ENCODE measurements around the gene YTHDF1.
A peak's percentile ranks its signal among the peaks of the same experiment; 100 is the strongest.
"Not testable (repeated sequence)": the region's sequence is repeated elsewhere in the genome, so short reads cannot be mapped to it uniquely, and the experiment has no call there.

Gene YTHDF1

DNA sequence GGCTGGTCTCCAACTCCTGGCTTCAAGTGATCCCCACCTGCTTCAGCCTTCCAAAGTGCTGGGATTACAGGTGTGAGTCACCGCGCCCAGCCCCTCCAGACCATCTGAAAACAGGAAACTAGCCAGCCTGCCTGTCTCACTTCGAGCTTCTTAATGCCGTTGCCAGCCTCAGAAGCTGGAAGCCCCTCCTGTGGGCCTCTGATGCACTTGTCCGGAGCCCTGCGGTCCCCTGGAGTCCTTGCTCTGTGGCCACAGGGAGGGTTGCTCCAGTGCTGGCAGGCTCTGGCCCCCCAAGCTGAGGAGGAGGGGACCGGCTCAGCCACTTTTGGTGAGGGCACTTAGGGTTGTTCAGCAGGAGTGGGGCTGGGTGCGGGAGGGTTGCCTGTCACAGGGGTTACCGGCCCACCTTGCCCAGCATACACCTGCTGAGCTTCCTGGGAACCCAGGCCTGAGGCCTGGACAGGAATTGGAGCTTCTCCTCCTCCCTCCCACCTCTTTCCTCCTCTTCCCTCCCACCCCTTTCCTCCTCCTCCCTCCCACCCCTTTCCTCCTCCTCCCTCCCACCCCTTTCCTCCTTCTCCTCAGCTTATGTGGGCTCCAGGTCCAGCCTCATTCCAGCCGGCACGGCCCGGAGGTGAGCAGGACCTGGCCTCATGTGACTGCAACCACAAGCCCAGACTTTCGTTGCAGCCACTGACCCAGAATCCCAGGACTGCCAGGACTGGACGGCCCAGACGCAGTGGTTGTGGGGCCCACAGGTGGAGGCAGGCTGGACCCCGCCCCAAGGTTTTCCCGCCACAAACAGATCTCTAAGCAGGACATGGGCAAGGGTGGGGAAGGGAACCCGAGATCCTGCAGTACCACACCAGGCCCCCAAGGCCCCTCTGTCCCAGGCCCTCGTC lies 10.4 kb upstream of the YTHDF1 start:
- no peak for DNase-seq (ENCODE audit: low spot score)

DNA sequence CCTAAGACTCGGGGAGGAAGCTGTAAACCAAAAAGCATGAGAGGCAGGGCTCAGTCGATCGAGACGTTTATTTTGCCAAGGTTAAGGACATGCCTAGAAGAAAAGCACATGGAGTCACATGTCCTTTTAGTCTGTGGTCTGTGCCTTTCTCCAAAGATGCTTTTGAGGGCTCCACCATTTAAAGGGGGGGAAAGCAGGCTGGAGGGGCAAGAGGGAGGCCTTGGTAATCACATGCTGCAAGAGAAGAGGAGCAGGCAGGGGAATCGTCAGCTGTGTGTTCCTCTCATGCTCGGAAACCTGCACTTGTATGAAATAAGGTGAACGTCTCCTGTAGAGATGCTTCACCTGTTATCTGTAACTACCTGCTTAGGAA lies 9.1 kb upstream of the YTHDF1 start:
- DNase-seq (ENCODE audit: low spot score): no peak

DNA sequence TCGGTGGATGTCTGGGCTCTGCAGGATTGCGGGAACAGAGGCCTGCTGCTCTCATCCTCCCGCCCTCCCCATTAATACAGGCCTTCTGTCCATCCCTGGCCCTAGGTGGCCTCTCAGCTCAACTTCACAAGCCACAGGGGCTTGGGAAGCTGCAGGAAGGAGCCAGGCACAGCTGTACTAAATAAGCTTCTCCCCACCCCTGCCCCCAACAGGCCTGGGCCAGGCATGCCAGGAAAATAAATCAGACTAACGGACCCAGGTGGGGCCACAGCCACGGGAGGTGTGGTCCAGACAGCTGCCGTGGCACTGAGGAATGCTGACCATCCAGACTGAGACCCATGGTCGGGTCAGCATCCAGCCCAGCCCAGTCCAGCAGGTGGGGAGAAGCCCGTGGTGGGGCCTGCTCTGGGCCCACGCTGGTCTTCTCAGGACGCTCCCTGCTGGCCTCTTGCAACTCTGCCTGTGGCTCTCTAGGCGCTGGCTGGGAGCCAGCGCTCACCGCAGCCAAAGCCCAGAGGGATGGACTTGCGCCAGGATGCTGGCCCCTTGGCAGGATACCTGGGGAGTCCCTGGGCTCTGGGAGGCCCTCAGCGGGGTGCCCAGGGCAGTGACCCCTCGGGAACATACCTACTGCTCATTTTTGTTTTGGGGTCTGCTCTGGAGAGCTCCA lies 8.6 kb upstream of the YTHDF1 start:
- DNase-seq (ENCODE audit: low spot score): no peak

DNA sequence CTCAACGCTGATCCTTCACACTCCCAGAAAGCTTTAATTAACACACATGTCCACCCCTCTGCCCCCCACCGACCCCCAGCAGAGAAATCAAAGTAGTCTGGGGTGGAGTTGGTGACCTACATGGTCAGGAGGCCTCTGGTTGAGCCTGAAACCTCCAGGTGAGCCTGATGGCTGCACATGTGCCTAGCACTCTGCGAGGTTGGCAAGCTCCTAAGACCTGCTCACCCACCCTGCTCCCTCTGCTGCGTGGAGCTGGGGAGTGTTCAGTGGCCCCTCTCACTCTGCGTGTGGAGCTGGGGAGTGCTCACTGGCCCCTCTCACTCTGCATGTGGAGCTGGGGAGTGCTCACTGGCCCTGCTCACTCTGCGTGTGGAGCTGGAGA lies 7.9 kb upstream of the YTHDF1 start:
- no peak for DNase-seq (ENCODE audit: low spot score)

DNA sequence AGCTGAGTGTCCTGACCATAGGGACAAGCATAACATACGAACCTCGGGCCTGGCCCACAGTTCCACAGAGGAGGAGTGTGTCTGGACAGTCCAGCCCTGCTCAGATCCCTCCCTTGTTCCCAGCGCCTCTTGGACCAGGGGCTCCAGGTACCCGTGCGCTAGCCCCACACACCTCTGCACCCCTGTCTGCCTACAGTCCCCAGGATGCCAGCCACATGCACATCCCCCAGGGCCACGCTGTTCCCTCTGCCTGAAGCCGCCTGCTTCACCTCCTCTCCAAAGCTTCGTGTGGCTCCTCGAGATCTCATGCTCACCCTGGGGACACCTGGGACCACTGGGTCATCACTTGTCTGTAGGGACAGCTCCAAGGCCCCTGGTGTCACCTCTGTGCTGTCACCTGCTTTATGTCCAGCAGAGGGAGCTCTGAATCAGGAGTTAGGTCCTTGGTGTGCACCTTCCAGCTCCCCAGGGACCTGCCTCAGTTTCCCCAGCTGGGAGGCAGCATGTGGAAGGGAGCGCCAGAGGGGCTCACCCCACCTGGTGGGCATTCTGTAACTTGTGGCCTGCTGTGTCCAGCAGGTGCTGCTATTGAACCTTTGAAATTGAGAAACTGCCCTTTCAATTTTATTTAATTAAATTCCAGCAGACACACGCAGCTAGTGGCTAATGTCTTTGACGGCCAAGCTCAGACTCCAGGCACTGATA lies 7.3 kb upstream of the YTHDF1 start:
- DNase-seq (ENCODE audit: low spot score): peak; percentile 40

DNA sequence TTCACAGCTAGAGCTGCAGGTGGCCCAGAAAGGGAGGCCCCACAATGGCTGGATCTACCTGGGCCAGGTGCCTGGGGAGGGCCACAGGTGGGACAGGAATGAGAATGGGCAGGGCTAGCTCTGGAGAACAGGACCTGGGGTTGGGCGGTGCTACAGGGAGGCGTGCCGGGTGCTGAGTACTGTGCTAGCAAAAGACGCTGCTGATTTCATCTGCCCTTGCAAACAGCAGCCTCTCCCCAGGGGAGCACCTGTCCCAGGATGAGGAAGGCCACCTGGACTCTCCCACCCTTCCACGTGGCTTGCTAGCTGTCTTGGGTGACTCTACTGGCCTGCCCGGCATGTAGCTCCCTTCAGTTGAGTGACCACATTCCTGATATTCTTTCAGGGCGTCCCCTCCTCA lies 6.6 kb upstream of the YTHDF1 start:
- DNase-seq (ENCODE audit: low spot score): no peak

DNA sequence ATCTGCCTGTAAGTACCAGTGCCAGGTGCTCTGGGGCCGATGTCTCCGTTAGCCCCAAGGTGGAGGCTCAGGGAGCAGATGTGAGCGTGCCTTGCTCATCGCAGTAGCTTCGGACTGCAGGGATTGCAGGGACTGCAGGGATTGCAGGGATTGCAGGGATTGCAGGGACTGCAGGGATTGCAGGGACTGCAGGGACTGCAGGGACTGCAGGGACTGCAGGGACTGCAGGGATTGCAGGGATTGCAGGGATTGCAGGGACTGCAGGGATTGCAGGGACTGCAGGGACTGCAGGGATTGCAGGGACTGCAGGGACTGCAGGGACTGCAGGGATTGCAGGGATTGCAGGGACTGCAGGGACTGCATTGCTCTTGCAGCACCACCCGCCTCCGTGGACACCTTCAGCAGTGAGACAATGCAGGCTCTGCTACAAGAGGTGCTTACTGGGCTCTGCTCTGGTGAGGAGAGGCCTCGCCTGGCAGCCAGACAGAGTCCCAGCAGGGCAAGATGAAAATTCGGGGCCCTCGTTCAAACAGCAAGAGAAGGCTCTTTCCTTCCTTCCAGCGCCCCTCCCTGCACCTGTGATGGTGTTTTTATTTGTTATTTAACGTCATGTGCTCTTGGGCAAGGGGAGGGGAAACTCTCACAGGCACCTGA lies 5.6 kb upstream of the YTHDF1 start:
- not testable (repeated sequence) for DNase-seq (ENCODE audit: low spot score)

DNA sequence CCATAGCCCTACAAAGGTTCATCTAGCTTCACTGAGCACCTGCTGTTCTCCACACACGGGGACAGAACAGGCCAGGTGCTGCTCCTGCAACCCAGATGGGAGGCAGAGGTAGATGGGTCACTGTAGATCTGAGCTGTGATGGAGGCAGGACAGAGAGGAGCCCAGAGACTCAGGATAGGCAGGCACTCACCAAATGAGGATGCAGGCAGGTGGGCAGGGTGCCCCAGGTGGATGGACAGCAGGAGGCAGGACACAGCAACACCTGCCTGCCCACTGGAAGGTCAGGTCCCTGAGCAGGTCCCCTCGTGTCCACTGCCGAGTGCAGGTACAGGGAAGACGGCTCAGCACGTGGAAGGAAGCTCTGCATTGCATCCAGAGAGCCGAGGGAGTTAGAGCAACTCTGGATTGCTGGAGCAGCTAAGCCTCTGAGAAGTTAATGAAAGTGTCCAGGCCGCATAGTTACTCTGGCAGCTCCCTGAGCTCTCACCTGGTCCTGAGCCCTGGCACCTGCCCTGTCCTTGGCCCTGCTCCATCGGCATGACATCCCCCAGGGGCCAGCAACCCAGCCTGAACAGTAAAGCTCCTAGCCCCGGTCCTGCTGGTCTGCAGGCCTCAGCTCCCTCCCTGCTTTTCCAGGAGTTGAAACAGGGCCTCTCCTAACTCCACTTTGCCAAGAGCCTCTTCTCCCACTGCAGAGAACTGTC lies 4.9 kb upstream of the YTHDF1 start:
- DNase-seq (ENCODE audit: low spot score): no peak

DNA sequence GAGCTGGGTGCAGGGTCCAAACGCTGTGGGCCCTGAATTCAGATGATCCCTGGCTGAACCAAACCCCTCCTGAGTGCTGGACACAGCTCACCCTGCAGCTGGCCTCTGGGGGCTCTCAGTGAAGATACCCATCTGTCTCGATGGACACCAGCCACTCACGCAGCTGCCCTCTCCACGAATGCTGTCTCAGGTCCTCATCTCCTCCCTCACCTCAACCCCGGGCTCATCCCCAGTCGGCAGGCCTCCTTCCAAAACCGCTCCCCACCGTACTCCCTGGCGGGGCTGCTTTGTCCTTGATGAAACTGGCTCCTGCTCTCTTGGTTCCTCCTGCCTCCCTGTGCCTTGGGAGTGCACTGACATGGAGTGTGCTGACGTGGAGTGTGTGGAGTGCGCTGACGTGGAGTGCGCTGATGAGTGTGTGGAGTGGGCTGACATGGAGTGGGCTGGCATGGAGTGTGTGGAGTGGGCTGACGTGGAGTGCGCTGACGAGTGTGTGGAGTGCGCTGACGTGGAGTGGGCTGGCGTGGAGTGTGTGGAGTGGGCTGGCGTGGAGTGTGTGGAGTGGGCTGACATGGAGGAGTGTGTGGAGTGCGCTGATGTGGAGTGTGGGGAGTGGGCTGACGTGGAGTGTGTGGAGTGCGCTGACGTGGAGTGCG lies 4.1 kb upstream of the YTHDF1 start:
- no peak for DNase-seq (ENCODE audit: low spot score)

DNA sequence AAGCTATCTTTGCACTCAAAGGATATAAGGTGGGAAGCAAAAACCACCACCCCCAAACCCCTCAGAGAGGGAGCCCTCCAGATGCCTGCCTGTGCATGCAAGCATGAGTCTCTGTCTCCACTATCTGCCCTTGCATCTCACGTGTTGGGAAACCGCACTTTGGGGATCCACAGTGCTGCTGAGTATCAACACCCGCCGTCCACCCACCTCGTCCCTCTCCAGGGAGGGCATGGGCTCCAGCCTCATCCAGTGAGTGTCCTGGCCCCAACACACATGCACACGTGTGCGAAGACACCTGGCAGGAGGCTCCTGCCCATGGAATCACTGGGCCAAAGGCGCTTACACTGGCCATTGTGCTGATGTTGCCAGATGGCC lies 3.5 kb upstream of the YTHDF1 start:
- DNase-seq (ENCODE audit: low spot score): no peak

DNA sequence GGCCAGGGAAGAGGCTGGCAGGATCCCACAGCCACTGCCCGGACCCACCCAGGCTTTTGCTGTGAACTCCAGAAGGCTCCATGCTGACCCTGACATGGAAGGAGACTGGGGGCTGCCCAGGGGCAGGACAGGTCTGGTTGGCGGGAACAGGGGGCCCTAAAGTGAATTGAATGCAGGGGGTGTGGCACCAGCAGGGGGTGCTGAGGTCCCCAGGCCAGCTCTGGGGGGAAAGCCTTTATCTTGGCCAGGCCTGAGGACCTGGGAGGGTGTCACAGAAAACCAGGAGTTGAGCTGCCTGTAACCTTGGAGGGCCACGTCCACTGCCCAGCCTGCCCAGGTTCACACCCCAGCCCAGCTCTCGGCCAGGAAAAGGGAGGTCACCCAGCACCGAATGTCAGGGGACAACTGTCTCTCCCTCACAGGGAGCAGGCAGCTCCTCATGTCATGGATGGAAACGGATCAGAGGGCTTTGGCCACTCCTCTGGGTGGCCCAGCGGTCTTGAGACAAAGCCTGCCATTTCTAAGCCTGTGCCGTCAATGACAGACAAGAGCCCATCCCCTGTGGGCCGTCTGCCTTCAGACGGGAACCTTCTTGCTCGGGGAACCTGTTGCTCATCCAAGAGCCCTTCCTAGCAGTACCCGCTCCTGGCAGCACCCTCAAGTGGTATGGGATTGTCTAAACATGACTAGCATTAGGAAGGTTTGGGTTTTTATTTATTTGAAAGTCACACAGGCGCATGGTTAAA lies 2.9 kb upstream of the YTHDF1 start:
- DNase-seq (ENCODE audit: low spot score): no peak

DNA sequence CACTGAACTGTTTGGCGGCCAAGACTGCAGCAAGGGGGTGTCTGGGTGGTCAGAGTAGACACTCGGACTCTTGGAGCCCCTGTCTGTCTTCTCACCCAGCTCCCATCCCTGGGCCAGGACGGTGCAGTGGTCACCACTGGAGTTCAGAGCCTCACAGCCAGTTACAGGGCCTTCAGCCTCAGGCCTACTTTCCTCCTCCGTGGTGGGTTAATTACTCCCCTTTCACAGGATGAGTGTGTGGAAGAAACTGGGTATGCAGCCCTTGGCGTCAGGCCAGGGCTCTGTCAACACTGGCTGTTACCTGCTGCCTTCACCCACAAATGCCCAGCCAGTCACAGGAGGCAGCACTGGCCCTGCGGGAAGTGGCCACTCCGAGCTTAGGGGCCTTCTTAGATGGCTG lies 1.8 kb upstream of the YTHDF1 start:
- DNase-seq (ENCODE audit: low spot score): no peak

DNA sequence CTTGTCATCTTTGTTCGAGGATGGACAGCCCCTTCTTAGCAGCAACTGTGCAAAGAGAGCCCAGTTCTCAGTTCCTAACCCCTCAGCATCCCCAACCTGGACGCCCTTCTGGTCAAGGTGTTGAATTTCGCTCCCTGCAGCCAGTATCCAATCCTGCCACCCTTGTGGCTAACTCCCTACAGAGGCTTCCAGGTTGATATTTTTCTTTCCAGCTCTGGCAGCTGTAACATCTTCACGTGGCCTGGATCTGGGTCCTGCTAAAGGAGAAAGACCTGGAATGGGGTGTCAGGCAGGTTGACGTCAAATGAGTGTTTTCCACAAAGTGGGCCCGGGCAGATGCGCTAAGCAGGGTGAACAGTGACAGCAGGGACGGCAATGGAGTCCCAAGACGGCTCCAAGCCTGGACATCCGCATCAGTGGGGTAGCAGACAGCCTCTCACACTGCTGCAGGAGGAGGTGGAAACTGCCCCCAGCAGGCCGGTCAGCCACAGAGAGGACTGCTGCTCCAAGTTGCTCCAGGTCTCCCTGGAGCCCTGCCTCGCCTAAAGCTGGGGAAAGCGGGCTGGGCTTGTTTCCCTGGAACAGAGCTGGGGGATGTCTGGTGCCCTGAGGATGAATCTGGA lies 1.0 kb upstream of the YTHDF1 start:
- no peak for DNase-seq (ENCODE audit: low spot score)

DNA sequence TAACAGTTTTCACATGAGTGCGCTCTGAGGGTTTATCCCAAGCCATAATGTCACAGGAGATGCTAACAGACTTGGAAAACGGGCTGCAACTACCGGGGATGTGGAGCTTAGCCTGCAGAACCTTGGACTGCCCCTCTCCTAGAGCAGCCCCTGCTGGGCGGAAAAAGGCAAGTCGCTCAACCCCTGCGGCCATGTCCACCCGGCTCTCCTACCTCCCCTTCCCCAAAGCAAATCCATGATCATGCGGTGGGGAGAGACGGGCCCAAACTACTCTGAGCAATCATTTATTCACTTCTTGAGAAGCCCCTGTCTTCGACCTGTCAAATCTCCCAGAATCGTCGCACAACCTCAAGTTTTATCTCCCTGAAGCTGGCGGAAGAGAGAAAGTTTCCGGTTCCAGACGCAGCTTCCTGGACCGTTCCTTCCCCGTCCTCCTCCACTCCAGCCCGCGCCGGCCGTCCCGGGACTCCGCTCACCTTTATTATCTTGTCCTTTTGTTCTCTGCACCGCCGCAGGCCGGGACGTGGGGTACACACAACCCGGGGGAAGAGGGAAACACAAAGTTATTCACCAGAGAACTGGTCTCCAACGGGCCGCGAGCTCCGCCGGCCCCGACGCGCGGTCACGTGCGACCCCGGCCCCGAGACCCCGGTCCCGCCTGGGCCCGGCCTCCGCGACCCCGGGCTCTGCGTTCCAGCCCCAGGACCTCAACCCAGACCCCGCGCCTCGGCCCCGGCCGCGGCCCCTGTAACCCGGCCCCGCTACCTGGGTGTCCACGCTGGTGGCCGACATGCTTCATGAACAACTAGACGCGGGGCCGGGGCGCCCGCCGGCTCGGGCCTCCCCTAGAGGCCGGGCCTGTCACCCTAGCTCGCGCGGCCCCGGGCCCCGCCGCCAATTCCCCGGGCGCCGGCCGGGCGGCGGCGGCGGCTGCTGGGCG lies 560 bp downstream of the YTHDF1 start:
- DNase-seq (ENCODE audit: low spot score): peak; percentile 75

DNA sequence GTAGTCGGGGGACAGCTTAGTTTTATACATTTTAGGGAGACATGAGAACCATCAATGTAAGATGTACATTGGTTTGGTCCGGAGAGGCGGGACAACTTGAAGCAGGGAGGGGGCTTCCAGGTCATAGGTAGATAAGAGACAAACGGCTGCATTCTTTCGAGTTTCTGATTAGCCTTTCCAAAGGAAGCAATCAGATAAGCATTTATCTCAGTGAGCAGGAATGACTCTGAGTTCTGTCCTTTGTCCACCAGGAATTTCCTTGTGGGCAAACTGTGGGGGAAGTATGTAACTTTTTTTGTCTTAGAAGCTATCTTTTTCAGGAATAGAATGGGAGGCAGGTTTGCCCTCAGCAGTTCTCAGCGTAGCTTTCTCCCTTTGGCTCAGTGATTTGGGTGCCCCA lies 1.4 kb downstream of the YTHDF1 start:
- no peak for DNase-seq (ENCODE audit: low spot score)

DNA sequence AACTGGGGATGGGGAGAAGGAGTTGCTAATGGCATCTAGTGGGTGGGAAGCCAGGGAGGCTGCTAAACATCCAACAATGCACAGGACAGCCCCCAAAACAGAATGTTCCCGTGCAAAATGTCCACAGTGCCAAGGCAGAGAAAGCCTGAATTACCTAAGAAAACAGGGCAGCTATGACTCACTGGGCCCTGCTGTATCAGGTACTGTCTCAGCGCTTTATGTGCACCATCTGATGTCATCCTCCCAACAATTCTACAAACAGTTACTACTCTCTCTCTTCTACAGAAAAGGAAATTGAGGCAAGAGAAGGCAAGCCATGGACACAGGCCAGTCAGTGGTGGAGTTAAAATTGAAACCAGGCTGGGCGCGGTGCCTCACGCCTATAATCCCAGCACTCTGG lies 3.1 kb downstream of the YTHDF1 start:
- no peak for DNase-seq (ENCODE audit: low spot score)

DNA sequence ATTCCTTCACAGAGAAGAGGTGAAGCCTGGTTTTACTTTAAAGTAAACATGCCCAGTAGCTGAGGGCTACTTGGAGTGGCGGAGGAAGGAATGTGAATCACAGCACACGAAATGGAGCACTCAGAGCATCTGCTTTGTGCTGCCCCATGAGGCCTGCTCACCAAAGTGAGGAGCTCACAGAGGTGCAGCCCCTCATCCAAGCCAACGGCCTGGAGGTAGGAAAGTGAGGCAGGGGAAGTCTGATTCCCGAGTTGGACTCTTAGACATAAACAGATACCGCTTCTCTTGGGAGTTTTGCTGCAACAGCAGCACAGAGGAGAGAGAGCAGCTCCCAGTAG lies 3.6 kb downstream of the YTHDF1 start:
- no peak for DNase-seq (ENCODE audit: low spot score)

DNA sequence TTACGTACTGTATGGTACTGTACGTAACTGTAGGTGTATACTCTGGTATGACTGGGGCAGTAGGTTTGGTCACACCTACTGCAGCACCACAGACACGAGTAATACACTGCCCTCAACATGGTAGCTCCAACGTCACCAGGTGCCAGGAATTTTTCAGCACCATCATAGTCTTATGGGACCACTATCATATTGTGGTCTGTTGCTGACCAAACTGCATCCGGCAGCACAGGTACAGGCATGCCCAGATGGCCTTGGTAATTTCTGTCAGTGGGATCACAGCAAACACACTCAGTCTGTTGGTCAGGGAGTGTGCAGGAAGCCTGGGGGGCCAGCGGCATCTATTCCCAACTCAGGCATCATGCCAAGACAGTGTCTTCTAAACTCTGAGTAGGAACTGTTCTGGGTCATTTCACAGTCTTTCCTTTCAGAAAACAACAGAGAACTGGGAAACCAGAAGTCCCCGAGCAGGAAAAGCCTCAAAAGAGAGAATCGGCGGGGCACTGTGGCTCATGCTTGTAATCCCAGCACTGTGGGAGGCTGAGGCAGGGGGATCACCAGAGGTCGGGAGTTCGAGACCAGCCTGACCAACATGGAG lies 5.8 kb downstream of the YTHDF1 start:
- no peak for DNase-seq (ENCODE audit: low spot score)
